HG03571 (cell line): ENCODE results near the gene NDNF.

ENCODE experiments used
- ATAC-seq: cut with Tn5 transposase; IDR thresholded peaks from one replicate; pipeline ENCODE4 v1.9.1; 2021; ENCODE audit not compliant: unreplicated experiment

The NDNF gene

DNA sequence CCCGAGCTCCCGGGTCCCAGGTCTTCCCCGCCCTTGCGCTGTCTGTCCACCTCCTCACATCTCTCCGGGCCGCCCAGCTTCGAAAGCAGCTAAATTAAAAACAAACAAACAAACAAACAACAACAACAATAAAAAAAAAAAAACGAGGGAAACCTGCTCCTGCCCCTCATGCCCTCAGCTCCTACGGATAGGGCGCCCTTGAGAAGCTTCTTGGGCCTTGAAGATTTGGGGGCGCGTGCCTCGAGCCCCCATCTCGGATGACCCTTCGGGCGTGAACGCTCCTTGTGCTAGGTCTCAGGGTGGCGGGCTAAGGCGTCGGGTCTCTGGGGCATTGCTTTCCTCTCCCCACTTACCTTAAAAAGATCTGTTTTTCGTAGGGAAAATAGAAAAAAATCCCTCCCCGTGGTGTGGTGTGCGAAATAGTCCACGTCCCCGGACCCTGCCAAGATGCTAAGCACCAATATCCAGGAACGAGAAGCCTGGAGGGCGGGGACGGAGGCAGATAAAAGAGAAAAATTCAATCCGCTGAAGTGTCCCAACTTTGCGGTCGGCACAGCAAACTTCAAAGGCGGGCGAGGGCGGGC, 603 bp downstream of the NDNF start:
- no peak for ATAC-seq

DNA sequence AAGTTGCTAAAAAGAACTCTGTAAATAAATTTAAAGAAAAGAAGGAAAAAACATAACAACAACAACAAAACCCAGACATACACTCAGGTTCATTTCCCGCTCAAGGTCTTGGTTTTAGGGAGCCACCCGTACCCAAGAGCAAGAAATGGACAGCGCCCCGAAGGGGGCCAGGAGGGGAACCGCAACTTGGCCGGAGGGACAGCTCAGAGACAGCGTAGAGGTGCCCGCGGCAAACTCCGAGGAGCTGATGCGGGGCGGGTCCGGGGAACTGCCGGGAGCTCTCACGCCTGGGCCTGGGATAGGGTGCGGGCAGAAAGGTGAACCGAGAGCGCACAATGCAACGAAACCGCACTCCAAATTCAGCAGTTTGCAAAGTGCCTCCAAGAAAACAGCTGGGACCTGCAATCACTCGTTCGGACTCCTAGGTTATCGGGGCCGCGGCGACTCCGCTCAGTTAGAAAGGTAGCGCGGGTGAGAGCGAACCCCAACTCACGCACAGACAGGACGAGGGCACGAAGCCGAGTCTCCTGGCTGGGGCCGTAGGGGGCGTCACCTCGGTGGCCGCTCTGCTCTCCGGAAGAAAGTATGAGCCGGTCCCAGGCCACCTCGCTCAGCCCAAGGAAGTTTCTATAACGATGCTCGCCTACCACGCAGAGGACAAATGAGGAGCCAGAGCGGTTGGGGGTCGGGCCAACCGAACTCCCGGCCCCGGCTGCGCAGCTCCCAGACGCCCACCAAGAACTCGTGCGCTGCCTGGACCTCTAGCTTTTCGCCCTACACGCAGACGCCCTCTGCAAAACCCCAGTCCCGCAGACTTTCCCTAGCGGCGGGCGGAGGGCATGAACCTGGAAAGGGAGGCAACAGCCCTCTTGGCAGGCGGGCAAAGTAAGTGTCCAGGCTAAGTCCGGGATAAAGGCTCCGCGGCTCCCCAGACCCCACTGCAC, 1.4 kb downstream of the NDNF start:
- no peak for ATAC-seq

DNA sequence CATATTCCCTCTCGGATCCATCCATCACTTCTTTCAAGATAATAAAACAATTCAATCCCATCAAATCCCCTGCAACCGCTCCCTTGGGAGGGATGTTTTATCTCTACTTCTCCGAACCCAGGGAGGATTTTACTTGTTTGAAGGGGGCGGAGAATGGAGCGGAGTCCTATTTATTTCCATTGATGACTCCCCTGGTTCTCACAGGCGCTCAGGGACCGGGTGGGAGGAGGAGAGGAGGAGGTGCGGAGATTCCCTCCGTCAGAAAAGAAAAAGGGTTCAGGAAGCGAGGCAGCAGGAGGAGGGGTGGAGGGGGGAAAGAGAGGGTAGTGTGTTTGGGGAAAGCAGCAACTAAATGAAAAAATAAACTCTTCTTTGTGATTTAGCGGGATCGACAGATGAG, 2.1 kb downstream of the NDNF start:
- ATAC-seq: no peak

DNA sequence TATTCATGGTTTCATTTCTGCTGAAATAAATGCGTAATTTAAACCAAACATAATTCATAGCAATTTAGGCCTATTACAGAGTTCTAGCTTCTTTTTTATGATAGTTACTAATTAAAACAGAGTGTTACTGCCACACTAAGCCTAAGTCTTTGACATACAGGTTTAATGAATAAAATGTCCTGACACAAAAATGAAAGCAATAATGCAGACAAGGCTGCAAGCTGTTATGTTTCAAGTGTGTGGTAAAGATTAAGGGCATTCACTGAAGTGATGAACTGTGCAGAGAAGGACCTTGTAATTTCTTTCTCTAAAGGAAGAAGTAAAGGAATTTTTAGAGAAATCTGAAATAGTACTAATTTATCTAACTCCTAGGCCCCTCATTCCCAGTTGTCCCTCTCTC, 2.9 kb downstream of the NDNF start:
- ATAC-seq: no peak

DNA sequence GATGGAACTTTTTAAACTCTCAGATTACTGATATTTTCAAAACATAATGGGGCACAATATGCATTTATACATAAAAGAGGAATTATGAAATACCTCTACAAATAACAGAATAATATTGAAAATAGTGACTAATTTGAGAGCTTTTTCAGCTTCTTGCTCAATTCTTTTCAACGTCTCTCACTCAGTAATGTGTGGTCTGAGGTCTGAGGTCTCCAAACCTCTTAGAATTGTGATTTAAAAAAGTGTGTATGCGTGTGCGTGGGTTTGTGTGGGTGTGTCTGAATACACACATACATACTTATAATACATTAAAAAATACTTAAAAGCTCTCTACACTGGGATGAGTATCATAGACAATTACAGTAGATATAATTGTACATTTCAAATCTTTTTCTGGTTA, 7.9 kb downstream of the NDNF start:
- no peak for ATAC-seq

DNA sequence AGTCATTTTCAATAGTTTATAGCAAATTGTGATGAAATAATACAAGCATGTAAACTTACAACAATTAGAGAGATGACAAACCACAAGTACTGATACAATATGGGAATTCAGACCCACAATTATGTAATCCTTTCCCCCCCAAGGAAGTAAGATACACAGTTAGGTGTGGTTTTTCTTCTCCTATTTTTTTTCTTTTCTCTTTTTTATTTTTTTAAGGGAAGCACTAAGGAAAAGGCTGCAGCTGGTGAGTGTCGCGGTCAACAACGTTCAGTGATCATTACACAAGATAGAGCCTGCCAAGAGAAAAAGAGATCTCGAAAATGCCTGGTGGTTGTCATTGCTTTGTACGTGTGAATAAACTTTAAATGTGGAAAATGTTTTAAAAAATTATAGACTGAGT, 9.8 kb downstream of the NDNF start:
- no peak for ATAC-seq

DNA sequence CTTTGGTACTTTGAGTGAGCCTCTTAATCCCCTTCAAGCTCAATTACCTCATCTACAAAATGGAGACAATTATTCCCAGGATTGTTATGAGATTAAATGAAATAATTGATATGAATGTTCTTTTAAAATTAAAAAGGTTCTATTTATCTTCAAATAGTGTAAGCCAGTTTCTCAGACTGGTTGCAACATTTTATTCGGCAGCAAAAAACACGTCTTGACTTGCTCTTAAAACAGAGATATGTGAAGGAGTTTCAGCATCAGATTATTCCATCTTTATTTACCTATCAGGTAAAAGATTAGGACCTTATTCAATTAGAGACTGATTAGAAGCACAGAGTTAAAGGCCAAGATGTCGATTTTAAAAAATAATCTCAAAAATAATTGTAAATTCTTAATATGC, 10.5 kb downstream of the NDNF start:
- no peak for ATAC-seq

DNA sequence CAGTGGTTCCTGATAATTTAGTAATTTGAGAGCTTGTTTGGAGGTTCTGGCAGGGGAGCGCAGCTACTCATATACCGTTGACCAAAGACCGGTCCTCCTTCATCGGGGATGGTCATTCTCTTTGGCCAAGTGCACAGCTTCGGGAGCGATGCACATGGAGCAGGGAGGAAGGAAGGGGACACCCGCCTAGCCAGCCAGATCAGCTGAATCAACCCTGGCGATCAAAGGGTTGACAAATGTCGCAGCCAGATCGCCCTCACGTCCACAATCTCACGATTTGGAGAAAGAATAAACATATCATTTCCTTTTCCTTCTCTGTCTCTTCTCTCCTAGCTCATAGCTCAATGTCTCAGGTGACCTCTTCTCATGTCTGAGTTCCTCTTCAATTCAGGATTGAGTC, 11.1 kb downstream of the NDNF start:
- ATAC-seq: no peak

DNA sequence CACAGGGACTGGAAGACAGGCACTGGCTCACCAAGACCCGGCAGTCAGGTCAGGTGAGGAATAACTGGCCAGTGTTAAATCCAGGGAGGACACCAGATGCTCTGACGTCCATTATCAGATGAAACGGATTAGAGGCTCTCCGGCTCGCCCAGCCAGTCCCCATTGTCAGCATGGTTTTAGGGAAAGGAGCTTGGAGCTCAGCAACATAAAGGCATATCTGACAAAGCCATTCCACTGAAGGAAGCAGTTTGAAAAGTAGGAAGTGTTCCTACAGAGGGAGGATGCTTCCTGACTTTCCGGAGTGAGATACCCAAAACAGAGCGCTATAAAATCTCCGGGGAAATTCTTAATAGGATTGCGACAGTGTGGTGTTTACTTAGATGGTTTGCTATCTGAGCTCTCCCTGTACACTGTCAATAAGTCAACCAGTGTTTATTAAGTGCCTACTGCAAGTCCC, 14.8 kb downstream of the NDNF start:
- ATAC-seq: no peak

DNA sequence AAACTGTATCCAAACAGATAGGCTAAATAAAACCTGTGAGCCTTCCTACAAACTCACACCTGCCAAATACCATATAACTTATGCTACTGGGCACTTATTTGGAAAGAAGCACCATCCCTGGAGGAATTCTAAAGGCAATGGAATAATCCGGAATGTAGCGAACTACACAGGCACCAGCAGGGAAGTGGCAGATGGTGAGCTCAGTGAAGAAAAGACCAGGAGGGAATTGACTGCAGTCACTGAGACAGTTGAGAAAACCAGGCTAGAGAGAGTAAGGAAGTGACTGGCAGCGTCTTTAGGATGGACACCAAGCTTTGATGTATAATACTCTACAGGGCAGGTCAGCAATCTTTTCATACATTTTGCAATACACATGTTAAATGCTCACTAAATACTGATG, 16.3 kb downstream of the NDNF start:
- no peak for ATAC-seq

DNA sequence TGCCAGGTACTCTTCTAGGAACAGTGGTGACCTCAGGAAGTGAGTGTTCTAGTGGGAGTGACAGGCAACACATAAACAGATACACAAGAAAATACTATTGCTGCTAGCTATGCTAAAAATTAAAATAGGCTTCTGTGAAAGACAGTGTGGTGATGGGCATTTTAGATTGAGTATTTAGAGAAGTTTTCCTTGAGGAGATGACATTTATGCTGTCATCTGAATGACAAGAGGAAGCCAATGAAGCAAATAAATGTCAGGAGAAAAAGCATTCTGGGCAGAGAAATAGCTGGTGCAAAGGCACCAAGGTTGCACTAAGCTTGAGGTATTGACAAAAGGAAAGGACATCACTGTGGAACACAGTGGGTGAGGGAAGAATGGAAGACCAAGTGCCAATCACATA, 18.0 kb downstream of the NDNF start:
- no peak for ATAC-seq

DNA sequence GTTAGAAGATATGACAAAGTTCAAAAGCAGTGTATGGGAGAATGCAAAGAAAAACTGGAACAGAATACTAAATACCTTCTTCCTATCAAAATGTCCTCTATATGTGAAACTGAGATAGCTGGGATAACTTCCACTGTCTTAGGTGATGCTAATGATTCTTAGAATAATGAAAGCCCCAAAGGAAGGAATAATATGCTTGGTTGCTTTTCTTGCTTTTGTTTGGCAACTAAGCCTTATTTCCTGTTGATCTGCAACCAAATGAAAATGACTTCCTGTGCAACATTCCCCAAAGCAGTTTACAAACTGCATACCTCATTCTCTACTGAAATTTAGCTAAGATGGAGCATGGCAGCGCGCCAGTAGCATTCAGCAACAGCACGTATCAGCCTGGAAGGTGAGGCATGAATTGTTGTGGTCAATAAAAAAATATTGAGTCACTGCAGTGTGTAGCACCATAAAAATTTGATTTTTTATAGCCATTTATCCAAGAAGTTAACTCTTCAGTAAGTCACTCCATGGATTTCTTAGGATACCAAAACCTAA, 18.7 kb downstream of the NDNF start:
- ATAC-seq: no peak

DNA sequence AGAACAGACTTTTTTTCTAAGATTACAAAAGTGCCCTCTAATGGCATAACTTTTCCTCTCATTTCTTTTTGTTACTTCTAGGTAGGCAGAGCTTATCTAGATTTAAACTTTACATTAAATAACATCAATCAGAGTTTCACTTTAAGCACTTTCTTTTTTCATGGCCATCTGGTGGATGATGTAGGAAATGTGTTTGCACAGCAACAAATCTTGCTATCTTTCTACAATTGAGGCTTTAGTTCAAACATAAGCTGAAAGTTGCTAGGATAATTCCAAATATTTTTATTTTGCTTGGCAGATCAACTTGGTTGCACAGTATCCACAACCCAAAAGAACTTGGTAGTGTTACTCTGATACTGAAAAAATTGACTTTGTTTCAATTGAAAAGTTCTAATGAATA, 22.0 kb downstream of the NDNF start:
- no peak for ATAC-seq

DNA sequence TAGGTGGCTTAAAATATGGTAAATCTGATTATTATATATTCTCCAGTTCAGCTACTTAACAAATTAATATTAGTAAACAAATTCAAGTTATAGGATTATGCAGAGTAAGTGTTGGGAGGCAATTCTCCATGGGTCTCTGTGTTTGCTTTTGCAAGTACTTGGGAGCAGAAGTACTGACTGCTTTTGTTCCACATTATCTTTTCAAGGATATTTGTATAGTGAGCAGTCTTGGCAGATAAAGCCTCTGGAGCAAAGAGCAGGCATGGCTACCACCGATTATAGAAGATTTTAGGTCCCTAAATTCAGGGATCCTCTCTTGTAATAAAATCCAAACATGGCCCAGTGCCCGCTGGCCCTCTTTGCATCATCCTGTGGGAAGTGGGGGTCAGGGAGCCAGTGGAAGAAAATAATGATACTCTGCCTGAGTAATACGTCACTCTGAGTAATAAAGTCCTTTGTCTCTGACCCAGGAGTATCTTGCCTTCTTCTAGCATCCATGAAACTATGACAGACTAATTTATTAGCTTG, 23.2 kb downstream of the NDNF start:
- no peak for ATAC-seq

DNA sequence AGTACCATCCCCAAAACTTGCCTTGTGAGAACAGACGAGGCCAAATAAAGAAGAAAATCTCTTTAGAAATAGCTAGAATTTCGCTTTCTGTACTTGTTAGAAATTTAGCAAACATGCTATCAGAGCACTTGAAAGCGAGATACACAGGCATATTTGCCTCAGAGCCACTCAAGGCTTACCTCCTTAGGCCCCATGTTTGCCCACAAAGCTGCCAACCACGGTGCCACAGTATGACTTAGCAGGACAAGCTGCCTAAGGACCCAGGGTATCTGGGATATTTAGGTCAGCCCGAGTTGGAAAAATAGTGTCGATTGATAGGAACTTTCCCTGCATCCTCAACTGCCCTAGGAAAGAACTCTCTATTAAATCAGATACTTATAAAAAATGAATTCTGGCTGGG, 24.2 kb downstream of the NDNF start:
- no peak for ATAC-seq

DNA sequence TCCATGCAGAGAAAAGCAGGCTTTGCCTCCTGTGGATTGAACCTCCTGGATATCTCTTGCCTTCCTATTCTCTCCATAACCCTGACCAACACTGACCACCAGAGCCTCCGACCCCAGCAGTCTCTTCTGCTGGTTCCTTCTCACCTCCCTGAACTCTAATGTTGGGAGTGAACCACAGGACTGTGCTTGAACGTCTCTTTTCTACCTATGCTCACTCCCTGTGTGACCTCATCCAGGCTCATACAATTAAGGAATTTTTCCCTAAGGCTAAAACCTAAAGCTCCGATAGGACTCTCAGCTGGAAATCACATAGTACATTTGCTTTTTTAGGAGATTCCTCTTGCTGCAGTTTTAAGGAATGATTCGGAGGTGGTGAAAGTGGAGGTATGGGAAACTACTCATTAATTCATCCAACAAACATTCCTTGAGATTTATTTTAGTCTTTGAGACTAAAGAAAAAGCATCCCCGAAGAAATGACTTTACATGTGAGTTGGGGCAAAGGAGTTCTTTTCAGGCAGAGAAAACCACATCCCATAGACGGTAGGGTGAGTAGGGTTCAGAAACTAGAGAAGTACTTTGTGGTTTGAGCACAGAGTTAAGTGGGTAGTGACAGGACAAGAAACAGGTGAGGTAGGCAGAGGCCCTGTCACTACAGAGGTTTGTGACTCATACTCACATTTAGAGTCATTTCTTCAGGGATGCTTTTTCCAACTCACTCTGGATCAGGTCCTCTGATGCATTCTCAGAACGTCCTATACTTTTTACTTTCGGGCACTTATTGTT, 30.8 kb downstream of the NDNF start:
- peak; percentile 93 for ATAC-seq

DNA sequence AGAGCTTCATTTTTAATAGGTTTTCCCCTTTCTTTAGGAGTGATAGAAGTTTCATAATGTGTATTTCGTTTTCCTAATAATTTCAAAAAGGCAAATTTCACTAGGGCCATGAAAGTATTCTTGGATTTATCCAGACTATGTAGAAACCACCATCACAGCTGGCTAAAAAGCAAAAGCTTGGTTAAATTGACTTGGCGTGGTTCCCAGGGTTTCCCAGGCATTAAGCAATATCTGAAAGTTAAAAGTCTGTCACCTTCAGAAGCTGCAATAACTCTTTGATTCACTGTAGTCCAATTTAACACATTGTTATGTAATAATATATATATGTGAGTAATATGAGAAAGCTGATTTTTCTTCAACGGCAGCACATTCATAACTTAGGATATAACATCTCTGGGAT, 38.3 kb downstream of the NDNF start:
- ATAC-seq: no peak

DNA sequence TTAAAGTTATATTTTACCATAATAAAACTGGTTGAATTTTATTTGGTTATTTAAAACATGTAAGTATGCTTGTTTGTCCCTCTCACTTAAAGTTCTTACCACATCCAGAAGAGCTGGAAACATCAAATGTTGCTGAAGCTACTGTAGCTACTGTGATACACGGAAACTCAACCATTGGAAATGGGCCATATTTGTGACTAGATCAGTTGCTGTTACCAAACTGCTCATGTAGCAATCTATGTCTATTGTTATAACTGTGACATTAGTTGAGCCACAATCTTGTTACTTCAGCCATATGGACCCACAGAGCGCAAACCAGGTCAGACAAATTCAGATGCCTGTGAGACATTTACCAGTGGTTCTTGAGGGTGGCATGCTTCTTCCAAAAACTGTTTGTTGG, 41.6 kb downstream of the NDNF start:
- no peak for ATAC-seq

DNA sequence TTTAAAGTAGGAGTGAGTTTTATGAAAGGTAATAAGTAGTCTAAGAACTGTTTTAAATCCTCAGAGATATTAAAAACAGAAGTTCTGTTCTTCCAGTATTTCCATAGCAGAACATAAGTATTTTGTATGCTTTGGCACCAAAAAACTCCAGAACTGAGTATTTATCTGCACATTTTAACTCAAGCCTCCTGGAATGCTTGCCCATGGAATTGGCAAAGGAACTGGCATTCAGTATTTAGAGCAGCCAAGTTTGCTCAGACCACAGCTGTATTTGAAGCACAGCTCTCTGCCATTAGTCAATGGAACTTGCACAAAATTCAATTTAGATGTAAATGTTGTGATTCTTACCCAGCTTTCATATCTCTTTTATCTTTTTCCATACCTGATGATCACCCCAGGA, 42.2 kb downstream of the NDNF start:
- no peak for ATAC-seq

DNA sequence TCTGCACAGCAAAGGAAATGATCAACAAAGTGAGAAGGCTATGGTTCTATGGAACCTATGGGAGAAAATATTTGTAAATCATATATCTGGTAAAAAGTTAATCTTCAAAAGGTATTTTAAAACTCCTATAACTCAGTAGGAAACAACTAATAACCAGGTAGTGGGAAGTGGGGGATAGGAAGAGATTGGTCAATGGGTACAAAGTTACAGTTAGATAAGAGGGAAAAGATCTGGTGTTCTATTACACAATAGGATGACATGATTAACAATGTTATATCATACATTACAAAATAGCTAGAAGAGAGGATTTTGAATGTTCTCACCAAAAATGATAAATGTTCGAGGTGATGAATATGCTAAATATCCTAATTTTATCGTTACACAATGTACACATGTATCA, 46.3 kb downstream of the NDNF start:
- no peak for ATAC-seq

DNA sequence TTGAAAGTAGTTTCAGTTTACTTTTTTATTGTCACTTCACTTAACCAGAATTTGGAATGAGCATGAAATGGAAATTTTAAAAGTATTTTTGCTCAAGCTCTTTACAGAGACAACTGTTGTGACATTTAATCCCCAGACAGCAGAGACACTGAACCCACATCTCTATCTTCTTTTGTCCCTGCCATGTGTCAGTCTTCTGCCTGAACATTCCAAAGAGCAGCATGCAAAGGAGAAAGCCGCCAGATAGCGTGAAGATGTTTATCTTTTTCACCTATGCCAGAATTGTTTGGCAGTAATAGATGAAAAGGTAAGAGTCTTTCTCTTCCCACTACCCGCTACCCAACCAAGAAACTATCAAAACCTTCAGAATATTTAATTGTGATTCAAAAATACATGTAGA, 46.8 kb downstream of the NDNF start:
- no peak for ATAC-seq
